NCI-H187 (cell line): ENCODE results near the gene ARMH3.

Experiments
- DNase-seq, 2 experiments: peaks; one replicate each; lab custom pipeline; 2025; lab: John Stamatoyannopoulos, UW

ARMH3 gene

GRCh38 chr10:101896225-101896877 is 159.6 kb downstream of the ARMH3 start:
- DNase-seq = no peak

- no peak for DNase-seq
Measured at GRCh38 chr10:101895781-101896180, 160.2 kb downstream of the ARMH3 start.

GRCh38 chr10:101894742-101895141 is 161.2 kb downstream of the ARMH3 start:
- DNase-seq = no peak

DNA sequence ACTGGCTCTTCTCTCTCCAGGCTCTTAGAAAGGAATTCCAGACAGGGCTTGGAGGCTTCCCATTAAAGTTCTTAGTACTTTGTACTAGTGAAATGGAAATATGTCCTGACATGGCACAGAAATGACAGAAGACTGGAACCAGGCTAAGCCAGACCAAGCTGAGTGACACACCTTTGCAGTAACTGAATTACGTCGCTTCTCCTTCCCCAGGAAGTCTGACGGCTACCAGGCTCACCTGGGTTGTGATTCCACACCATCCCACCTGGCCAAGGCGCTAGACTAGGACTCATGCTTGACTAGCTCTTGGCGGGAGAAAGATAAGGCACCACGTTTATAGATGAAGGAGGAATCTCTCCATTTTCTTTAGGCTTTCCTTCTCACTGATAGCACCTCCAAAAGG is 161.7 kb downstream of the ARMH3 start:
- DNase-seq = no peak

DNA sequence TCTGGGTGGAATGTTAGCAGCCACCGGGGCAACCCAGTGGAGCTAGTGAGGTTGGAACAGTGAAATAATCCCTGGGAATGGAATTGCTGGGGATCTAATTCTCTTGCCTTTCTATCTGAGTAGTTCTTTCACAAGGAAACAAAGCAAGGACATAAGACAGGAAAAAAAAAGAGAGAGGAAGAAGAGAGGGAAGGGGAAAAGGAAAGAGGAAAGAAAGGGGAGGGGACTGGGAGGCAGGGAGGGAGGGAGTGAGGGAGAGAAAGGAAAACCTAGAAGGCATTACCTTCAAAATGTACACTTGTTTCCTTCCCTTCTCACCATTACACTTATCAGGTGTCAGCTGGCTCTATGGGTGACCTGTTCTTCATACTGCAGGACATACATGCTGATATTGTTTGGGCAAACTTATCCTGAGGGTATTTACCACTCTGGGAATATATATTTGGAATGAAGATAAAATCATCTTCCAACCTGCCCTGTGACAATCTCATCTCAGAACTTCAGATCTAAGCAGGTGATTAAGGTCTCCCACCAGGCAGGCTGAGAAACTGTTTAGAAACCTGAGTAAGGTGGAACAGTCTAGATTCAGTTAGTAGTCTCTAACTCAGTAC is 162.4 kb downstream of the ARMH3 start:
- DNase-seq = no peak

DNA sequence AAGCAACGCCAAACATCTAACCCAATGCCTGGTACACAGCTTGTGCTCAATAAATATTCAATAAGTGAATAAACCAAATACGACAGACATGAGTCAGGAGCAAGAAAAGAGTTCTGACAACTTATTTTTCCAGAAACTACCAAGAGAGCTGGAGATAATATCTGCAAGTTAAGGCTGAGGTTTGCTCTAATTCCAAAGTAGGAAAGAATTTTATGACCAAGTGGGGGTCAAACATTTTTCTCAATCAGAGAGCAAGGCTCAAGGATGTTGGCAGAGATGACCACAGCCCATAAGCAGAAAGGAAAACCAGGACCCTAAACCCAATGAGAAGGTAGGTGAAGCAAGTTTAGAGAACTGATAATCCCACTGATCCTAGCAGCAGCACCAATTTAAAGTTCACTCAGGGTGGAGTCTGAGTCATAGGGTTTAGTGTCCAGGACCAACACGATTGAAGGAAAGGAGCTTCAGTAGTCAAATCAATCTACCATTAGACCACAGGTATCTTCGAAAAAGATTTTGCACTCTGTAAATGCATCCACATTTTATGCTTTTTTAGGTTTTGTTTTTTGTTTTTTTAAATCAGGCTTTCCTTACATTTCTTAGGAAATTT is 163.1 kb downstream of the ARMH3 start:
- no peak for DNase-seq

DNA sequence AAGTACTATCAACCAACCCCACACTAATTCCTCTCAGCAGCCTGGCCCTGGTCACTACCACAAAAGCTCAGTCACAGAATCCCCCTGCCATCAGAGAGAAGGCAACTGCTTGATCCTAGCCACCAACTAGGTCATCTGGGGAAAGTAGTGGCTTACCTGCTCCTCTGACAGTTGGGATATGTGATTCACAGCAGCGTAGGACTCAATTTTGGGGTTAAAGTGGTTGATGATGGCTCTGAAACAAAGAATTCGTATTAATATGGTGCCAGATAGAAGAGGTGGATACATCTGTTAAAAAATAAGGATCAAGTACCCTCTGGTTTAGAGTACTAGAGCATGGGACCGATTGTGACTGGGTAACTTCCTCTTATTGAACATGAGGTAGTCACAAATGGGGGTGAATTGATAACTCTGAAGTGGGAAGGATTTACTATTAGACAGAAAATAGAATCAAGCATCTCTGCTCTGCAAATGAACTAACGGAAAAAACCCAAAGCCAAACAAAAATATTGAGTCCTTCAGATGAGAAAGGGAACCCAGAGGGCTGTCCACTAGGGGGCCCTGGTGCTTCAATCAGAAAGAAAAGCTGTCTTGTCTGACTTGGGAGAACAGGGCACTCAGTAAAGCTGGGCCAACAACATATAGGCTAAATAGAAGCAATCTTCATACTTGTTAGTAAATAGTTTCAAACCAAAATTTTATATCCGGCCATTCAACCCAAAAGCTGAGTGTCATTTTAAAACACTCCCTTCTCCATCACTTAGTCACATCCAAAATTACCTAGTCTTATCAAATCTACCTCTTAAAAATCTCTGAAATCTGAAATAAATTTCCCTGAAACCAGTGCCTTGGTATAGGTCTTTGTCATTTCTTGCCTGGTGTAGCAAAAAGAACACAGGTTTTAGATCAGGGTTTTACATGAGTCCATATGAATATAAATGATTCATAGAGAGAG is 166.4 kb downstream of the ARMH3 start:
- peak; percentile 19 to 69 for DNase-seq

DNA sequence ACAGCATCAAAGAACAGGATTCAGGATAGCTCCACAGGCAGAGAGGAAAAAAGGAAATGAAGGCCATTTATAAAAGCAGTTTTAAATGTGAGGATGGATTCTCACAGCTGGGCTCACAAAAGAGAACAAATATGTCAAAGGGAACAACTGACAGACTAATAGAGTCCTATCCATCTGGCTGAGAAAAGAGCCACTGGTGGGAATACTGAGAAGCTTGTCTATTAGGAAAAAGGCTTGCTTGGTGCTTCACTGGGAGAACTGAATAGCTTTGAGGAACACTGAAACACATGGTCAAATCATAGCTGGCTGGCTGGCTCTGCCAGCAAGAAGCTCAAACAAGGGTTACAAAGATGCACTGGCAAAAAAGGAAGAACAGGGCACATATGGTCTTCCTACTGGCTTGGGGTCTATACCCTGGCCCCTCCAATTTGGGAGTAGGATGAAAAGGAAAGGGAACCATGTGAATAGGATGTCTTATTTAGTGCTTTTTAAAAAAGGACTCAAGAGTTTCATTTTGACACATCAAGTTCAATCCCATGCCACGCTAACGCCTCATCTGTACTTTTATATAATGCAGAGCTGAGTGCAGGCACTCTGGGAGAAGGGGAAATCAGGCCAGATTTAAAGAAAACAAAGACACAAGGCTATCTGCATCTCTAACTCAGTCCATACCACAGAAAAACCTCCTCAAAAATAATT is 167.6 kb downstream of the ARMH3 start:
- DNase-seq = no peak

DNA sequence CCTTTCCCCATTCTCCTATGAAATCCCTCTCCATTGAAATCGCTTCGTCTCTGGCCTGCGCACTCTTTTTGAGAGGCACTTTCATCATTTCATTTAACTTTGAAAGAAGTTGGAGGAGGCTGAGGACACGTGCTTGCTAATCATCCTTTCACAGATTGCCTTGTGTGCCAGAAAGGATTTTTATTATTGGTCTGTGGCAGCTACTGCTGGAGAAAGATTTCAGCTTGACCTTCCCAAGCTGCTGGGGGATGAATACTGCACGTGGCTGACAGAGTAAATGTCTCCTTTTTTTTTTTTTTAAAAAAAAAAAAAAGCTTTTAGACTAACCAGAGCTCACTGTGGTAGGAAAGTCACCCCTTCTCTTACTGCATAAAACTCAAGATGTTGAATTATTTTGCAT is 168.2 kb downstream of the ARMH3 start:
- no peak for DNase-seq

- no peak for DNase-seq
Measured at GRCh38 chr10:101886521-101887312, 169.3 kb downstream of the ARMH3 start.

- no peak for DNase-seq
Measured at GRCh38 chr10:101881036-101881774, 174.8 kb downstream of the ARMH3 start.

GRCh38 chr10:101880232-101880573 is 175.8 kb downstream of the ARMH3 start:
- DNase-seq = no peak

GRCh38 chr10:101879456-101880231 is 176.3 kb downstream of the ARMH3 start:
- DNase-seq = no peak

DNA sequence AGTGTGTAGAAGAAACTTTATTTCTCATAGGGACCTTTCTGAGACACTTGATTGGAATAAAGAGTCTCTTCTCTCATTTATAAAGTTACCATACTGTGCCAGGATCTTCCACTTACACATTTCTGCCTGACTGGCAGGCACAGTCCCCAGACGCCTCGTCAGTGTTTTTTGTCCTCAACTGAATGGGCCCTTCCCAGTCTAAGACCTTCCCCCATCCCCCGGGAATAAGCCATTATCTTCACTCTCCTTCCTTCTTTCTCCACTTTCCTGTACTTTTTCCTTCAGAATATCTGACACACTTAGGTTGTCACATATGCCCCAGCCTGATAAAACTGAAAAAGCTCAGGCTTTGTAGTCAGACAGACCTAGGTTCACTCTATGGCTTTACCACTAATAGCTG is 177.1 kb downstream of the ARMH3 start:
- no peak for DNase-seq

DNA sequence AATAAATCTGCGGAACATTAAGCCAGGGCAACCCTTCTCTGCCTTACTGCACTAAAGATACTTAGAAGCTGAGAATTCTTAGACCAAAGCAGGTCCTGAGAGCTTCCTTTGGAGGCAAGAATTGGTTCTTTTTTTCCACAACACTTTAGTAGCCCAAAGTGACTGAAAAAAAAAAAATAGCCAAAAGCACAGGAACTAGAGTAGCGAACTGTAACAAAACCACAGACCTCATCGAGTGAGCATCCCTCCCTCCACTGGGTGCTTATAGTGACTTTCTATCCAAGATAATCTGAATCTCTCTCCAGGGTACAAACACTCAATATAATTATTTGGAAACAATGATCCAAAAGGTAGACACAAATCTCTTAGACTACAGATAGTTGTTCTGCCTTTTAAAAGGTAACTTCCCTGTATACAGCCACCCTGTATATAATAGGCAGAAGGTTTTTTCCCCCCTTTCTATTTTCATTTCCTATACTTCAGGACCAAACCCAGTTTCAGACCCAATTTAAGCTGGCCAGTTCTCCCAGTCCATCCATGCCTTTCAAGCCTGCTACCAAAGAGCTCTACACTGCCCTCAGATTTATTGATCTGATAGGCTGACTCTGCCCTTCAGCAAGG is 180.8 kb downstream of the ARMH3 start:
- DNase-seq = no peak

DNA sequence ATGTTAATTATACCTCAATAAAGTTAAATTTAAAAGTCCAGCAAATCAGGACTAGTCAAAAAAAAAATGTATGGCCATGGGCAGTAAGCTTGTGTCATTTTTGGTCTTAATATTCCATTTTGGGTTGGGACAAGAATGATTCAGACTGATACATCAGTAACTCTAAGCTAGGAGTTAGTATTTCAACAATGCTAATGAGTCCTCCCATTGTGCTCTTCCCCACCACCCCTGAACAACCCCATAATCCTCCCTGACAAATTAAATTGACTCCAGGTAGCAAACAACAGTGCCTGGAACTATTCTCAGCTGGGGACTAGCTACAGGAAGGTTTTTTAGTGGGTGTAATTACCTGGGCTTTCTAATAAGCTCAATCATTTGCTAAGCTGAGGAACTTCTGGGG is 181.7 kb downstream of the ARMH3 start:
- no peak for DNase-seq

GRCh38 chr10:101867931-101868330 is 188.0 kb downstream of the ARMH3 start:
- DNase-seq = no peak

DNA sequence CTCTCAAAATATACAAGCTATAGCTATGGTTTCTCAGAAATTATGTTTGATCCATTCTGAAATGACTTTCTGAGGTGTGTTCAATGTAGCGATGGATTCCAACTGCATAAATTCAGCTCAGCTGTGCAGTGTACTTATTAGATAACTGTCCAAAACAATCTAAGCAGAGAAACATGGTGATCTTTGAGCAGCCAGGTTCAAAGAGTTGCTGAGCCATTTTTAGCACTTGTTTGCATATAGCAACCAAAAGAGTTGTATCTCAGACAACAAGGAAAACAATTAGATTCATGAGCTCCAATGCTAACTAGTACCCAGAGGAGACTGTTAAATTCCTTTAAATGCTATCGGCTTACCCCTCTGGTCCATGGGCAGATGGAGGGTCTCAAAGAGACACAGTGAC is 196.4 kb downstream of the ARMH3 start:
- no peak for DNase-seq
